ENCODE data around the gene LIN52.

LIN52 gene

DNA sequence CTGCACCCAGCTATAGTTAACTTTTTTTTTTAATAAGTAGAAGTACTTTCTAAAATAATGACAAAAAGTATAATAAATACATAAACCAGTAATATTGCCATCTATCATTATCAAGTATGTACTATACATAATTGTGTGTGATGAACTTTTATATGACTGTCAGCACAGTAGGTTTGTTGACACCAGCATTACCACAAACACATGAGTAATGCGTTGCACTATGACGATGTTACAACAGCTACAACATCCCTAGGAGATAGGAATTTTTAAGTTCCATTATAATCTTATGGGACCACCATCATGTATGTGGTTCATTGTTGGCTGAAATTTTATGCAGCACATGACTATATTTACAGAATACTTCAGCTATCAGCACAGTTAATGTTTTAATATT, 91.6 kb downstream of the LIN52 start:
- TF ChIP-seq, protein P1, sequence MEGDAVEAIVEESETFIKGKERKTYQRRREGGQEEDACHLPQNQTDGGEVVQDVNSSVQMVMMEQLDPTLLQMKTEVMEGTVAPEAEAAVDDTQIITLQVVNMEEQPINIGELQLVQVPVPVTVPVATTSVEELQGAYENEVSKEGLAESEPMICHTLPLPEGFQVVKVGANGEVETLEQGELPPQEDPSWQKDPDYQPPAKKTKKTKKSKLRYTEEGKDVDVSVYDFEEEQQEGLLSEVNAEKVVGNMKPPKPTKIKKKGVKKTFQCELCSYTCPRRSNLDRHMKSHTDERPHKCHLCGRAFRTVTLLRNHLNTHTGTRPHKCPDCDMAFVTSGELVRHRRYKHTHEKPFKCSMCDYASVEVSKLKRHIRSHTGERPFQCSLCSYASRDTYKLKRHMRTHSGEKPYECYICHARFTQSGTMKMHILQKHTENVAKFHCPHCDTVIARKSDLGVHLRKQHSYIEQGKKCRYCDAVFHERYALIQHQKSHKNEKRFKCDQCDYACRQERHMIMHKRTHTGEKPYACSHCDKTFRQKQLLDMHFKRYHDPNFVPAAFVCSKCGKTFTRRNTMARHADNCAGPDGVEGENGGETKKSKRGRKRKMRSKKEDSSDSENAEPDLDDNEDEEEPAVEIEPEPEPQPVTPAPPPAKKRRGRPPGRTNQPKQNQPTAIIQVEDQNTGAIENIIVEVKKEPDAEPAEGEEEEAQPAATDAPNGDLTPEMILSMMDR (IDR thresholded peaks at IDR 0.05; ENCODE audit: borderline replicate concordance, insufficient read depth, low read depth, low read length), result no peak
- no peak overlapping the region for H3K4me3 ChIP-seq (ENCODE audit: low read depth, low read length)

DNA sequence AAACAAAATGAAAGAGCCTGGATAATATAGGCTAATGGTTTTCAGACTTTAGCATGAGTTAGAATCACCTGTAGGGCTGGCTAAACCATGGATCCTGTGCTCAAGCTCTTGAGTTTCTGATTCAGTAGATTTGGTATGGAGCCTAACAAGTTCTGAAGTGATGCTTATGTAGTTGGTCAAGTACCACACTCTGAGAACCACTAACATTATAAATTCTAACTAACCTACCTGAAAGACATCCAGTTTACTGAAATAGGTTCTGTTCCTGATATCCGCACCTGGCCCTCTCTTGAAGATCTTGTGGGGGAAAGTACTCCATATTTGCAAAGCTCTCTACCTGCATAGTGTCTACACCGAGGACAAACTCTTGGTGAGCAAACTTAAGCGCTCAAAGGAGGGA, 95.1 kb downstream of the LIN52 start:
- TF ChIP-seq, protein P1 (IDR thresholded peaks at IDR 0.05; ENCODE audit: borderline replicate concordance, insufficient read depth, low read depth, low read length), result no peak
- no peak overlapping the region for H3K4me3 ChIP-seq (ENCODE audit: low read depth, low read length)

DNA sequence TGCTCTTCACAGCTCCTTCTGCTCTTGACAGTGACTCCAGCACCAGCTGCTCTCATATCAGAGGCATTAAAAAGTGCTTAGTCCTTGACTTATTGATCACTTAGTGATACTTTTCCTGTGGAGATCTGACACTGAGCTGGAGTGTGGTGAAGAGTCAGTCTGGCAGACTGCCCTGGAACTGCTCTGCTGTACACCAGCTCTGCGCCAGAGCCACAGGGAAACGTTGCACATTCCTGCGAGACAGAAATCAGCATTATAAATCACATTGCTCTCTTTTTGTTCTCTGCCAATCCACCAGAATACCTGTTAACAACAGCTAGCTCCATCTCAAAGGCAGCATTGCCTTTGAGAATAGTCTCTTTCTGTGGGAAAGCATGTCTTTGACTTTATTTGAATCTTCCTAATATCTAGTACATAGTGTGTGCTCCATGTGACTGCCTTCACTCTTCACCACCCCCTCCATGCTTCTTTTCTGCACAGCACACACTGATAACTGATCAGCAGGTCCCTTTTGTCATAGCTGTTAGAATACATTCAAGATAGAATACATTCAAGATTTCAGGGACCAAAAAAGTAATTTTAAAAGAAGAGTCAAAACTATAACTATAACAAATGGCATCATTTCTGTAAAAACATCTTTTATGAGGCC, 106.3 kb downstream of the LIN52 start:
- TF ChIP-seq, protein P1 (IDR thresholded peaks at IDR 0.05; ENCODE audit: borderline replicate concordance, insufficient read depth, low read depth, low read length), result no peak
- no peak overlapping the region for H3K4me3 ChIP-seq (ENCODE audit: low read depth, low read length)

DNA sequence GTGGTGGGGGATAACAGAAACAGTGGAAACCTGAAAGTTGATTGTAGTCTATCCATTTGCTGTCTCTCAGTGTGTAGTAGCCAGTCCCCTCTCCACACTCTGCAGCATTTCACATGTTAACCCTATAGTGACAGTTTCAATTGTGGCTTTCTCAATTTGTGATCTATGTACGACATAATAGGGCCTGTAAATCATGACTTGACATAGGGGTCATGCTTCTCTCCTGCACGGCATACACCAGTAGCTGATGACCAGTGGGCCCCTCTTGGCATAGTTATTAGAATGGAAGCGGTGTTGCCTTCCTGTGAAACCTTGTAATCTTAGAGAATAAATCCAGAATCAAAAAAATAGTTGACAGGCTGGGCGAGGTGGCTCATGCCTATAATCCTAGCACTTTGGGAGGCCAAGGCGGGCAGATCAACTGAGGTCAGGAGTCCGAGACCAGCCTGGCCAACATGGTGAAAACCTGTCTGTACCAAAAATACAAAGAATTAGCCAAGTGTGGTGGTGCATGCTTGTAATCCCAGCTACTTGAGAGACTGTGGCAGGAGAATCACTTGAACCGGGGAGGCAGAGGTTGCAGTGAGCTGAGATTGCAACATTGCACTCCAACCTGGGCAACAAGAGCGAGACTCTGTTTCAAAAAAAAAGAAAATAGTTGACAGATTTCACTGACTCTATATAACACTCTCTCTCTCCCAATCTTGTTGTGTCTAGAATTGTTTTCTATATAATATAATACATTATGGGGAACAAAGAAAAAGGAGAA, 109.9 kb downstream of the LIN52 start:
- TF ChIP-seq, protein P1 (IDR thresholded peaks at IDR 0.05; ENCODE audit: borderline replicate concordance, insufficient read depth, low read depth, low read length), result no peak
- no peak overlapping the region for H3K4me3 ChIP-seq (ENCODE audit: low read depth, low read length)

DNA sequence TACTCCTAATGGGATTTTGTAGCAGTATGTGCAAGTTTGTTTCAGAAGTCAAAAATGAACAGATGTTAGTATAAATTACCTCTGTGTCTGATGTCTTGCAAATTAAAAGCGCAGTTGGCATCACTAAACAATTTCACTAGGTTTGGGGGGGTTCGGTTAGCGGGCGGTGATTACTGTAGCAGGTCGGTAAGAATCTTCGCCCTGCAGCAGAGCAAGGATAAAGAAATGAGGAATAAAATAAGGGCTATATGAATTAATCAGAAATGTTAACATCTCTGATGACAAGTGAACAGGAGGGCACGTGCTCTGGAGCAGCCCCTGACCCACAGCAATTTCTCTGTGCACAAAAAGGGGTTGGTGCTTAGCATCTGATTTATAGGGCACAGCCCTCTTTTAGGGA, 110.9 kb downstream of the LIN52 start:
- TF ChIP-seq, protein P1 (IDR thresholded peaks at IDR 0.05; ENCODE audit: borderline replicate concordance, insufficient read depth, low read depth, low read length), result no peak
- H3K4me3 ChIP-seq (ENCODE audit: low read depth, low read length), result no peak overlapping the region

DNA sequence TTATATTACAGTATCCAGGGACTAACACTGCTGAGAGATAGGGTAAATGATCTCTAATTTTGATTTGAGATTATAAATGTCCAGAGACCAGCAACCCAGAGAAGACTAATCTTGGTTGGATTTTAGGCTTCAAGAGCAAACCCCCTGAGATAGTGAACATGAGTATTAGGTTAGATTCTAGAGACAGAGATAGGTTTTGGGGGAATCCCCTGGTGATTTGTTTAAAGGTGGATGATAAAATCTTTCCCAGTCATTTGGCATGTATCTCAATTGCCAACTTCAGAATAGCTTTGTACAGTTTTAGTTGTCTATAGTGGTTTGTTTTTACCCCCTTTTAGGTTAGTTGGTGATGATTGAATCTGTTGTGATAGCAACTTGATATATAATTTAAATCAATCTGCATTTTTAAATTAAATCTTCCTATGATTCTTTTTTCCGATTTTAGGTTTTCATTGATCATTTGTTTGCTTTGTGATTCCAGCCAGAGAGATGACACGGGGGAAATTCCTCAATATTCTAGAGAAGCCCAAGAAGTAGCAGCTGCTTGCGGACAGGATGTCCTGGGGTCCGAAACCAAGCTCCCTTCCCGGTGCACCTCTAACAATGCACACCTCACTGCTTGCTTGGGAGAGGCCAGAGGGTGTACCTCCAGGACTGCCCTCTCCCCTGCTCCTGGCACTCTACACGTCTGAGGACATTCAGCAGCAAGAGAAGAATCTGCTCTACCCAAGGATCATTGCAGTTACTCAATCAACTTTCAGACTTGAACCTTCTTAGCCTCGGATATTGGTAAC, 113.9 kb downstream of the LIN52 start:
- TF ChIP-seq, protein P1 (IDR thresholded peaks at IDR 0.05; ENCODE audit: borderline replicate concordance, insufficient read depth, low read depth, low read length), result no peak
- no peak overlapping the region for H3K4me3 ChIP-seq (ENCODE audit: low read depth, low read length)
